Stimulated activated CD8-positive, alpha-beta memory T cell treated with anti-CD3 and anti-CD28 coated beads, Interleukin-12 subunit alpha, Interleukin-12 subunit beta, amount 100 ng/mL, for 1 hour (primary cell): ENCODE data around the gene PRSS48.
"Not testable (repeated sequence)": the region's sequence is repeated elsewhere in the genome, so short reads cannot be mapped to it uniquely, and the experiment has no call there.

Experiments used
- DNase-seq: peaks from one replicate; pipeline ENCODE4 v3.0.0-alpha.2; 2020; ENCODE audit warnings: low read depth

Gene PRSS48

GRCh38 chr4:151263455-151263854 lies 13.5 kb upstream of the PRSS48 start:
- DNase-seq: no peak

GRCh38 chr4:151266497-151266896 lies 10.5 kb upstream of the PRSS48 start:
- no peak for DNase-seq

GRCh38 chr4:151267104-151267503 lies 9.9 kb upstream of the PRSS48 start:
- DNase-seq: no peak

GRCh38 chr4:151267822-151268535 lies 9.0 kb upstream of the PRSS48 start:
- no peak for DNase-seq

- DNase-seq: not testable (repeated sequence)
Measured at GRCh38 chr4:151268905-151269304, 8.1 kb upstream of the PRSS48 start.

GRCh38 chr4:151284534-151285245 lies 7.7 kb downstream of the PRSS48 start:
- DNase-seq: no peak

GRCh38 chr4:151287409-151287808 lies 10.4 kb downstream of the PRSS48 start:
- no peak for DNase-seq

GRCh38 chr4:151291485-151291884 lies 14.5 kb downstream of the PRSS48 start:
- no peak for DNase-seq

- DNase-seq: no peak
Measured at GRCh38 chr4:151292038-151292437, 15.1 kb downstream of the PRSS48 start.

- DNase-seq: no peak
Measured at GRCh38 chr4:151294833-151295496, 18.0 kb downstream of the PRSS48 start.

GRCh38 chr4:151296227-151296626 lies 19.3 kb downstream of the PRSS48 start:
- no peak for DNase-seq

- no peak for DNase-seq
Measured at GRCh38 chr4:151297170-151297569, 20.2 kb downstream of the PRSS48 start.

GRCh38 chr4:151302432-151302831 lies 25.5 kb downstream of the PRSS48 start:
- no peak for DNase-seq

- no peak for DNase-seq
Measured at GRCh38 chr4:151304226-151304625, 27.3 kb downstream of the PRSS48 start.

GRCh38 chr4:151304755-151305154 lies 27.8 kb downstream of the PRSS48 start:
- DNase-seq: no peak

- no peak for DNase-seq
Measured at GRCh38 chr4:151310124-151310728, 33.3 kb downstream of the PRSS48 start.

GRCh38 chr4:151313306-151314009 lies 36.5 kb downstream of the PRSS48 start:
- DNase-seq: no peak

- DNase-seq: no peak
Measured at GRCh38 chr4:151314010-151314355, 37.0 kb downstream of the PRSS48 start.

GRCh38 chr4:151314479-151314878 lies 37.5 kb downstream of the PRSS48 start:
- no peak for DNase-seq

- DNase-seq: no peak
Measured at GRCh38 chr4:151315212-151315886, 38.4 kb downstream of the PRSS48 start.

GRCh38 chr4:151316645-151317044 lies 39.7 kb downstream of the PRSS48 start:
- no peak for DNase-seq
